SK-MEL-5 (cell line): ENCODE results near the gene CRISP3. TPM values are rescaled to one million over a fixed set of nuclear protein-coding genes. Genes with fewer than 3 reads are reported as not detected.
"Not testable (repeated sequence)": the region's sequence is repeated elsewhere in the genome, so short reads cannot be mapped to it uniquely, and the experiment has no call there.

Experiments
- DNase-seq: peaks from one replicate; pipeline ENCODE4 v3.0.0-alpha.2; 2016; ENCODE audit warnings: low read depth, low spot score
- in situ Hi-C: cut with HindIII; loops from 2 replicates; pipeline ENCODE4 v1.10.0; 2016; ENCODE audit warnings: low sequenced_read_pairs, high pct_unique_total_duplicates, low pct_unique_long_range_greater_than_20kb
- polyA plus RNA-seq, 2 experiments: library from polyadenylated mRNA; depleted of rRNA; stranded (reverse); fragments of >200 nt; gene quantifications; 2 replicates each; pipeline ENCODE4 v1.2.3, GENCODE V29; 2015
- total RNA-seq: library from RNA; depleted of rRNA; stranded (reverse); fragments of >200 nt; shearing (Covaris generic); gene quantifications from 2 replicates; pipeline ENCODE4 v1.2.3, GENCODE V29; 2014; rRNA removed

Gene CRISP3
- not detected in 2 replicates for total RNA-seq
- not detected in 2 replicates for polyA plus RNA-seq (2015; cell fraction: cytosol; rRNA removed)
- polyA plus RNA-seq (2015; cell fraction: nucleus; rRNA removed) = not detected in 2 replicates

GRCh38 chr6:49744259-49744658, at the start of gene CRISP3:
TSS of gene CRISP3 (minus strand) at chr6:49744388. CDS start at chr6:49744367, 21 bp downstream.
- in situ Hi-C loops = no loop called here
- DNase-seq = no peak

GRCh38 chr6:49790341-49790740, 46.2 kb upstream of the CRISP3 start:
- in situ Hi-C loops = no loop called here

GRCh38 chr6:49787176-49787575, 43.0 kb upstream of the CRISP3 start, which contains the start of gene PGK2:
TSS of gene PGK2 (minus strand) at chr6:49787285. CDS start at chr6:49787187, 98 bp downstream.
- peak; percentile 84 for DNase-seq
- in situ Hi-C loops = no loop called here

More at GRCh38 chr6:49790341-49790740, 46.2 kb upstream of the CRISP3 start:
- DNase-seq = no peak

- in situ Hi-C loops = no loop called here
- no peak for DNase-seq
Observed at GRCh38 chr6:49784272-49784671, 40.1 kb upstream of the CRISP3 start.

GRCh38 chr6:49782725-49783124, 38.5 kb upstream of the CRISP3 start:
- in situ Hi-C loops = no loop called here
- no peak for DNase-seq

- in situ Hi-C loops = no loop called here
- DNase-seq = no peak
Observed at GRCh38 chr6:49782293-49782692, 38.1 kb upstream of the CRISP3 start.

GRCh38 chr6:49776444-49776843, 32.3 kb upstream of the CRISP3 start:
- in situ Hi-C loops = no loop called here
- DNase-seq = no peak

- in situ Hi-C loops = no loop called here
- no peak for DNase-seq
Observed at GRCh38 chr6:49775043-49775442, 30.9 kb upstream of the CRISP3 start.

GRCh38 chr6:49772285-49772684, 28.1 kb upstream of the CRISP3 start:
- in situ Hi-C loops = no loop called here
- no peak for DNase-seq

GRCh38 chr6:49766762-49767161, 22.6 kb upstream of the CRISP3 start:
- in situ Hi-C loops = no loop called here
- no peak for DNase-seq

GRCh38 chr6:49764571-49765236, 20.5 kb upstream of the CRISP3 start:
- peak; percentile 37 for DNase-seq
- in situ Hi-C loops = no loop called here

- DNase-seq = no peak
- in situ Hi-C loops = no loop called here
Observed at GRCh38 chr6:49743429-49743828, 759 bp downstream of the CRISP3 start.

GRCh38 chr6:49739423-49739822, 4.8 kb downstream of the CRISP3 start:
- in situ Hi-C loops = no loop called here

GRCh38 chr6:49736017-49736508, 8.1 kb downstream of the CRISP3 start:
- DNase-seq = no peak
- in situ Hi-C loops = no loop called here

More at GRCh38 chr6:49739423-49739822, 4.8 kb downstream of the CRISP3 start:
- DNase-seq = no peak

- no peak for DNase-seq
- in situ Hi-C loops = no loop called here
Observed at GRCh38 chr6:49733680-49734079, 10.5 kb downstream of the CRISP3 start.

- in situ Hi-C loops = no loop called here
Observed at GRCh38 chr6:49732781-49733180, 11.4 kb downstream of the CRISP3 start.

GRCh38 chr6:49730251-49730650, 13.9 kb downstream of the CRISP3 start:
- in situ Hi-C loops = no loop called here

More at GRCh38 chr6:49732781-49733180, 11.4 kb downstream of the CRISP3 start:
- DNase-seq = no peak

GRCh38 chr6:49723917-49724316, 20.3 kb downstream of the CRISP3 start:
- DNase-seq, in situ Hi-C loops: not testable (repeated sequence)

More at GRCh38 chr6:49730251-49730650, 13.9 kb downstream of the CRISP3 start:
- no peak for DNase-seq

GRCh38 chr6:49721297-49721696, 22.9 kb downstream of the CRISP3 start:
- in situ Hi-C loops = no loop called here

More at GRCh38 chr6:49721297-49721696, 22.9 kb downstream of the CRISP3 start:
- DNase-seq = no peak
